ENCODE measurements around the gene ZBTB38.

ZBTB38 gene

DNA sequence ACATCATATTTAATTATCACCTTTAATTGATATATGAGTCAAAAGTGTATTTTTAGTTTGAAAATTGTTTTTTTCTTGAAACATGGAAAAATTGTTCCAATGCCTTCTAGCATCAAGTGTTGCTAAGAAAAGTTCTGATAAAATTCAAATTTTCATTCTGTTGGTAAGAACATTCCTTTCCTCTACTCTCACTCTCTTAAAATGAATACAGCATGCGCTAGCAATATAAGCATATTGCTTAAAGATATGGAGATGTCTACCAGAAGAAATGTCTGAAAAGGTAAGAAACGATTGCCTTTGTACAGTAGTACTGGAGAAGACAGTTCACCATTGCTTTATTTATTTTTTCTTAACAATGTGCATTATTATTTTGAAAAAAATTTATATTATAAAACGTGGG, 17.6 kb upstream of the ZBTB38 start:
- Mint-ChIP-seq H3K27ac (no peak overlapping the region), H3K4me1 (no peaks in the 10 kb centered on the region), H3K9me3 (peaks cover 0 to 4% of the 10 kb centered on the region in 2 donors), H3K4me3 (no peak overlapping the region), H3K27me3 (no peaks in the 10 kb centered on the region)
- ATAC-seq (no peak), DNase-seq (no peak)

DNA sequence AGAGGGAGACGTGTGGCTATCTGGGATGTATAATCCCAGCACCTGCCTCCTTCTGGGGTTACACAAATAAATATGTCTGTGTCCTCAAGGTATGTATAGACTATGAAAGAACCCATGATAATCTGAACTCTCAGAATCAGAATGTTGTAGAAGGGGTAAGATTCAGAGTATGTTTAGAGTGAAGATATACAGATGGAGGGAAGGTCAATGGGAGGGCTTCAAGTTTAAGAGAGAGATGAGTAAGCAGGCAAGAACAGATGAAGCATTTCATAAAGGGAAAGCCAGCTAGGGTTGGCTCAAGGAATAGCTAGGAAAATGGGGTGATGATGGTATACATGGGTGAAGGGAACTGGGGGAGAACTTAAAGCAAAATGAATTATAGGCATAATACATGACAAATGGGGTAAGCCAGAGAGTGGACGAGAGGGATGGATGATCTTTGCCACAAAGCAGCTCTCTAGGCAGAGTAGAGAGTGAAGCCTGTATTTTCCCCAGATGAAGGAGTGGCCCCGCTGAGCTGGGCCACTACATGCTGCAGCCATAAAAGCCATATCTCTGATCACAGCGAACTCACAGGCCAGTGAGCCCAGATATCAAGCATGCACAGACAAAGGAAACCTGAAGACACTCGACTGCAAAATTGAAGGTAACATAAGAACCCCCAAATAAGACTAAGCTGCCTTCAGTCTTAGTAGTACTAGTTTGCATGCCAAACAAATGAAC, 15.9 kb upstream of the ZBTB38 start:
- Mint-ChIP-seq H3K9me3 (peaks cover 0 to 4% of the 10 kb centered on the region in 2 donors), H3K27ac (no peak overlapping the region), H3K4me3 (no peak overlapping the region), H3K4me1 (no peaks in the 10 kb centered on the region), H3K27me3 (no peaks in the 10 kb centered on the region)
- no peak for ATAC-seq
- DNase-seq: no peak

GRCh38 chr3:141353652-141354495, 14.4 kb upstream of the ZBTB38 start:
- DNase-seq (no peak), ATAC-seq (no peak)
- H3K27ac Mint-ChIP-seq: no peak overlapping the region
- peaks cover 0 to 4% of the 10 kb centered on the region in 2 donors for H3K9me3 Mint-ChIP-seq
- H3K4me3 Mint-ChIP-seq: no peak overlapping the region
- H3K27me3 Mint-ChIP-seq: no peaks in the 10 kb centered on the region
- no peaks in the 10 kb centered on the region for H3K4me1 Mint-ChIP-seq

DNA sequence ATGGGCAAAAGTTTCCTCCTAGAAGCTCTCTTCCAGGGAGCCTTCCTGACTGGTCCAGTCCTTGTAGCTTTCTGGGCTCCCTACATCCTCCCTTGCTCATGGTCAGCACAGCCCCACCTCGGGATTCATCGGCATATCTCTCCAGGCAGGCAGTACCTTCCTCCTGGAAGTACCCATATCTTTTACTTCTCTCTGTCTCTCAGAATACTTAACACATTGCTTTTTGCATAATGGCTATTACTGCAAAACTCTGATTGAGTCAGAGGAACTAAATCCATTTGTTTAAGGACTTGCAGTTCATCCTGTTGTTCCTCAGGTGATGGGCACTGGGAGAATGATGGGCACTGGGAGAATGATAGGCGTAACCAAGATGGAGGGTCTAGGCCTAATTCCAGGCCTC, 13.8 kb upstream of the ZBTB38 start:
- Mint-ChIP-seq H3K4me3 (no peak overlapping the region), H3K27me3 (no peaks in the 10 kb centered on the region), H3K9me3 (peaks cover 0 to 4% of the 10 kb centered on the region in 2 donors), H3K4me1 (no peaks in the 10 kb centered on the region), H3K27ac (no peak overlapping the region)
- DNase-seq (no peak), ATAC-seq (no peak)

- Mint-ChIP-seq H3K27ac (no peak overlapping the region), H3K4me1 (no peaks in the 10 kb centered on the region), H3K4me3 (no peak overlapping the region), H3K9me3 (peaks cover 0 to 3% of the 10 kb centered on the region in 2 donors), H3K27me3 (no peaks in the 10 kb centered on the region)
- DNase-seq (no peak), ATAC-seq (no peak)
Observed at GRCh38 chr3:141355242-141355641, 13.1 kb upstream of the ZBTB38 start.

- no peaks in the 10 kb centered on the region for H3K27me3 Mint-ChIP-seq
- peaks cover 6% of the 10 kb centered on the region for H3K4me1 Mint-ChIP-seq
- H3K9me3 Mint-ChIP-seq: no peaks in the 10 kb centered on the region
- no peak overlapping the region for H3K27ac Mint-ChIP-seq
- DNase-seq: no peak
- ATAC-seq: no peak
- no peak overlapping the region for H3K4me3 Mint-ChIP-seq
Observed at GRCh38 chr3:141356046-141356445, 12.3 kb upstream of the ZBTB38 start.

- H3K4me3 Mint-ChIP-seq: peak overlapping the region; percentile 15 to 17
- H3K4me1 Mint-ChIP-seq: peaks cover 12% of the 10 kb centered on the region
- H3K27ac Mint-ChIP-seq: peak overlapping the region; percentile 3 to 7
- no peak for DNase-seq
- H3K9me3 Mint-ChIP-seq: no peaks in the 10 kb centered on the region
- ATAC-seq: peak; percentile 69
- no peaks in the 10 kb centered on the region for H3K27me3 Mint-ChIP-seq
Observed at GRCh38 chr3:141360888-141361598, 7.3 kb upstream of the ZBTB38 start.

- ATAC-seq (no peak), DNase-seq (no peak)
- no peak overlapping the region for H3K27ac Mint-ChIP-seq
- no peaks in the 10 kb centered on the region for H3K9me3 Mint-ChIP-seq
- H3K4me1 Mint-ChIP-seq: peaks cover 12% of the 10 kb centered on the region
- no peaks in the 10 kb centered on the region for H3K27me3 Mint-ChIP-seq
- H3K4me3 Mint-ChIP-seq: no peak overlapping the region
Observed at GRCh38 chr3:141362736-141363135, 5.6 kb upstream of the ZBTB38 start.

- Mint-ChIP-seq H3K27me3 (no peaks in the 10 kb centered on the region), H3K4me3 (no peak overlapping the region), H3K9me3 (no peaks in the 10 kb centered on the region), H3K4me1 (peaks cover 21% of the 10 kb centered on the region), H3K27ac (no peak overlapping the region)
- ATAC-seq (no peak), DNase-seq (no peak)
Observed at GRCh38 chr3:141365201-141365600, 3.1 kb upstream of the ZBTB38 start.

DNA sequence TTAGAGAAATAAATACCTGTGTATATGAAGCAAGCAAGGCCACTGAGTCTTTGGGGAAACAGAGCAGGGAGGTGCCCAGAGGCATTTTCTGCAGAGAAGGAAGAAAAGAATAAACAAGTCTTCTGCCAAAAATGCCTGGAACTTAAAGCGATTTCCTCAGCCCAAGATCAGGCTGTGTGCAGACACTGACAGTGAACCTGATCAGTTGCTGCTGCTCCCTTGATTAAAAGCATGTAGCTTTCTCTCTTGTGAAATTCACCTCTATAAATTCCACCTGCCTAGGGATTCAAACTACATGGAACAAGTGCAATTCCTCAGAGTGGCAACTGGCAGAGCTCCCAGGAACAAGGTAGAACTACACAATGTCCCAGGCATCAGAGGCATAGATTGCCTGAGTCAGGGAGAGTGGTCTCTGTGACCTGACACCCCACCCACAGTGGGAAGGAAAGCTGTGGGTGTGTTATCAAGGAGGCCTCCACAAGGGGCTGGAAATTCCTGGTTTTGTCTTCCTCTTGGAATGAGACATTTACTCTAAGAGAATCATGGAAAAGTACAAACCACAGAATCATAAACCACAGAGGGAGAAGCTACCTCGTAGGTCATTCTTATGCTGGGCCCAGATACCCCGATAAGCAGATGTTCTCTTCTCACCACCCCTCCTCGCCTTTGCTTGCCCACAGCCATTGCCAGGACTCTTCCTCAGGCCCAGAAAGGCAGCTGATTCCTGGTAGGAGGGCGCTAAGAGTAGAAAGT, 1.8 kb upstream of the ZBTB38 start:
- H3K4me1 Mint-ChIP-seq: peaks cover 15% of the 10 kb centered on the region
- no peak overlapping the region for H3K27ac Mint-ChIP-seq
- no peaks in the 10 kb centered on the region for H3K27me3 Mint-ChIP-seq
- ATAC-seq: no peak
- no peak for DNase-seq
- no peak overlapping the region for H3K4me3 Mint-ChIP-seq
- no peaks in the 10 kb centered on the region for H3K9me3 Mint-ChIP-seq

- Mint-ChIP-seq H3K4me3 (no peak overlapping the region), H3K27me3 (no peaks in the 10 kb centered on the region), H3K4me1 (peaks cover 18% of the 10 kb centered on the region), H3K9me3 (no peaks in the 10 kb centered on the region), H3K27ac (peak overlapping the region in 1 of 2 donors; percentile 42)
- no peak for ATAC-seq
- no peak for DNase-seq
Observed at GRCh38 chr3:141367038-141367730, 1.1 kb upstream of the ZBTB38 start.

GRCh38 chr3:141368925-141369794, 856 bp downstream of the ZBTB38 start:
- Mint-ChIP-seq H3K27me3 (no peaks in the 10 kb centered on the region), H3K4me3 (no peak overlapping the region), H3K9me3 (no peaks in the 10 kb centered on the region), H3K27ac (no peak overlapping the region), H3K4me1 (peaks cover 35% of the 10 kb centered on the region)
- no peak for DNase-seq
- ATAC-seq: no peak

DNA sequence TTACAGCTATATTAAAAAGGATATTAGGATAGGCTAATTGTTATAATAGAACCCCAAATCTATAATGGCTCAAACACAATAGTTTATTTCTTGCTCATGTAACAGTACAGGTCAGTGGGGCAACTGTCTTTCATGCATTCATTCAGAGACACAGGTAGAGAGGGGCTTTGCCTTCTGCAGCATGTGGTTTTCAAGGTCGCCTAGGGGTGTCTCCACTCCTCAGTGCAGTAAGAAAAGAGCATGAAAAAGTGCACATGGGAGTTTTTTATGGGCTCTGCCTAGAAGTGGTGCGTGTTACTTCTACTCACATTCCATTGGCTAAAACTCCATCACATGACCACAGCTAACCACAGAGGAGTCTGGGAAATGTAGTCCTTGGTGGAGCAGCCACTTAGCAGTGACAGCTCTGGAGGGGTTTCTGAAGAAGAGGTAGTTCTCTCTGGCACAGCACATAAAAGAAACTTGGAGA, 1.8 kb downstream of the ZBTB38 start:
- Mint-ChIP-seq H3K4me3 (no peak overlapping the region), H3K4me1 (peaks cover 35% of the 10 kb centered on the region), H3K27me3 (no peaks in the 10 kb centered on the region), H3K27ac (peak overlapping the region in 1 of 2 donors; percentile 48), H3K9me3 (no peaks in the 10 kb centered on the region)
- ATAC-seq (peak; percentile 98), DNase-seq (peak; percentile 57 to 73)

- DNase-seq (no peak), ATAC-seq (no peak)
- H3K27me3 Mint-ChIP-seq: no peaks in the 10 kb centered on the region
- H3K27ac Mint-ChIP-seq: no peak overlapping the region
- H3K4me1 Mint-ChIP-seq: peaks cover 53% of the 10 kb centered on the region
- H3K4me3 Mint-ChIP-seq: no peak overlapping the region
- no peaks in the 10 kb centered on the region for H3K9me3 Mint-ChIP-seq
Observed at GRCh38 chr3:141371882-141372281, 3.6 kb downstream of the ZBTB38 start.
